OCI-LY3 (cell line): Measurements from ENCODE around the gene AMMECR1L.

Source experiments
- EZH2phosphoT487 ChIP-seq: fragments of 200-600 bp; shearing (Covaris generic); IDR thresholded peaks from 2 replicates; pipeline ENCODE4 v1.6.1; 2018; ENCODE audit warnings: antibody characterized with exemption, mixed run types, low read depth
- TF ChIP-seq, protein P1 (sequence below): fragments of 200-600, 300-600 bp; sonication (generic); IDR thresholded peaks from 2 replicates; pipeline ENCODE4 v1.5.1; 2014; ENCODE audit warnings: antibody characterized with exemption, low read length, low read depth

DNA sequence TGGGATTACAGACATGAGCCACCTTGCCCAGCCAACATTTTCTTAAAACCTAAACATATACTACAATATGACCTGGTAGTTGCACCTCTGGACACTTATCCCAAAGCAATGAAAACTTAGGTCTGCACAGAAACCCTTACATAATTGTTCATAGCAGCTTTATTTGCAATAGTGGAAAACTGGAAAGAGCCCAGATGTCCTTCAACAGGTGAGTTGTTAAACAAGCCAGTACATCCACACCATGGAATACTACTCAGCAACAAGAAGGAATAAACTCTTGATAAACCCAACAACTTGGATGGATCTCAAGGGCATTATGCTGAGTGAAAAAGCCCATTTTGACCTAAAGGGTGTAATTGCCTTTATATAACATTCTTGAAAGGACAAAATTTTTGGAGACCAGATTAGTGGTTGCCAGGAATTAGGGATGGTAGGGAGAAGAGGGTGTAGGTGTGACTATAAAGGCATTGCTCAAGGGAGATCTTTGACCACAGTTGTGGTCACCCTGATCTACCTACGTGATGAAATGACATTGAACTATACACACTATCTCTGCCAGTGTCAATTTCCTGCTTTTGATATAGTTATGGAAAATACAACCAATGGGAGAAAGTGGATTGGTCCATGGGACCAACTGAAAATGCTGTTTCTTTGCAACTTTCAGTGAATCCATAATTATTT, 11.9 kb upstream of the AMMECR1L start:
- TF ChIP-seq, protein P1, sequence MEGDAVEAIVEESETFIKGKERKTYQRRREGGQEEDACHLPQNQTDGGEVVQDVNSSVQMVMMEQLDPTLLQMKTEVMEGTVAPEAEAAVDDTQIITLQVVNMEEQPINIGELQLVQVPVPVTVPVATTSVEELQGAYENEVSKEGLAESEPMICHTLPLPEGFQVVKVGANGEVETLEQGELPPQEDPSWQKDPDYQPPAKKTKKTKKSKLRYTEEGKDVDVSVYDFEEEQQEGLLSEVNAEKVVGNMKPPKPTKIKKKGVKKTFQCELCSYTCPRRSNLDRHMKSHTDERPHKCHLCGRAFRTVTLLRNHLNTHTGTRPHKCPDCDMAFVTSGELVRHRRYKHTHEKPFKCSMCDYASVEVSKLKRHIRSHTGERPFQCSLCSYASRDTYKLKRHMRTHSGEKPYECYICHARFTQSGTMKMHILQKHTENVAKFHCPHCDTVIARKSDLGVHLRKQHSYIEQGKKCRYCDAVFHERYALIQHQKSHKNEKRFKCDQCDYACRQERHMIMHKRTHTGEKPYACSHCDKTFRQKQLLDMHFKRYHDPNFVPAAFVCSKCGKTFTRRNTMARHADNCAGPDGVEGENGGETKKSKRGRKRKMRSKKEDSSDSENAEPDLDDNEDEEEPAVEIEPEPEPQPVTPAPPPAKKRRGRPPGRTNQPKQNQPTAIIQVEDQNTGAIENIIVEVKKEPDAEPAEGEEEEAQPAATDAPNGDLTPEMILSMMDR: no peak
- no peak for TF ChIP-seq EZH2phosphoT487
